Omental fat pad (tissue), 4 donors: ENCODE results near the gene ARIH2. TPM values are rescaled to one million over a fixed set of nuclear protein-coding genes. Genes with fewer than 3 reads are reported as not detected.

Source experiments
- ATAC-seq: fragments of 150-250 bp; one replicate; pipeline ENCODE4 v1.9.1; 2016; ENCODE audit warnings: mild to moderate bottlenecking, moderate library complexity; ENCODE audit not compliant: low FRiP score
- DNase-seq: peaks from one replicate; pipeline ENCODE4 v3.0.0-alpha.2; 2019; ENCODE audit warnings: low spot score
- CTCF ChIP-seq, 3 donors: fragments of 450-650 bp; IDR thresholded peaks; one replicate each; pipeline ENCODE4 v1.5.1; 2016 to 2017; ENCODE audit warnings: antibody characterized with exemption in 3 of 3, mild to moderate bottlenecking in 3 of 3, moderate library complexity in 2 of 3
- small RNA-seq: library from RNA; depleted of rRNA; stranded (forward); fragments of <200 nt; gene quantifications from one replicate; pipeline ENCODE3, GENCODE V24; 2016
- total RNA-seq, 4 donors: library from RNA; depleted of rRNA; stranded (reverse); fragments of >200 nt; gene quantifications; one replicate each; pipeline ENCODE4 v1.1.0, GENCODE V29; 2016

Gene ARIH2
- total RNA-seq, 4 donors from 2014 or later, result 80.4 to 122 (median 97.8) TPM

DNA sequence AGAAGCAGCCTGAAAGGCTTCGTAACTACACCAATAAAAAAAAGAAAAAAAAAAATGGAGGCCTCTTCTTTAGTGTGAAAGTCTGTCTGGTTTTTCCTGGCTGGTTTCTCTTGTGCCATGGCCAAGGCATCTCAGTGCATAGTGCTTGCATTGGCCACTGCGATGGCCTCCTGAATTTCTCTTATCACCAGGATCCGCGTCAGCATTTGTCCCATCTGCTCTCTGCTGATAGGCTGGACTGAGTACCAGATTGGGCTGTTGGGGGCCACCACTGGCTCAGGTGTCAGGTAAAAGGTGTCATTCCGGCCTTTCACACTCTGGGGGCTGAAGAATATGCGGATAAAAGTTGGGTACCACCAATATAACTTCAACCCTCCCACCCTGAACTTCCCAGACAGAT is 111.7 kb downstream of the ARIH2 start:
- ATAC-seq, result no peak
- TF ChIP-seq CTCF (IDR thresholded peaks at IDR 0.05), result no peak
- no peak for DNase-seq

DNA sequence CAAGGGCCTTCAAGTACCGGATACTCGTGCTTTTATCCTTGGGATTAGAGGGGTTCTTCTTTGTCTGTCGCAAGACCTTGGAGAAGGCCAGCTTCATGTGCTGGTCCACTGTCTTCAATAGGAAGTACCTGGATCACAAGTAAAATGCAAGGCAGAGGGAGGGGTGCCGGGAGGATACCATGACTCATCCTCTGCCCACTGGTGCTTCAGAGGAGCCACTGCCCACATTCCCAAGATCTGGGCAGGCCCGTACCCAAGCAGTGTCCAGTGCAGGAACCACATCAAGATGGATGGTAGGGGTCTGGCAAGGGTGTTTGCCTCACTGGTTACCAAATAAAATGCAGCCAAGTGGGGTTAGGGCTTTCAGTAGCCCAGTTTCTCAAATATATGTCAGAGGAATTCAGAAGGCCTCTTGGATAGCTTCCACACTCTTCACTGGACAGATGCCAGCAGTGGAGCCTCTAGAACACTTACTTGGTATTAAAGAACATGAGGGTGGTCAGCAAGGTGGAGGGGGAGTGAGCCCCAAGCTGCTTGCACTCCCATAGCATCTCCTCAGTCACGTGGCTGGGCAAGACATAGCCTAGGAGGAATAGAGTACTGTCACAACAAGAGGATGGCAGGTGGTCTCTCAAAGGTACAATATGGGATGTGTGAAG is 114.1 kb downstream of the ARIH2 start:
- DNase-seq (no peak), ATAC-seq (peak; percentile 75)
- no peak for TF ChIP-seq CTCF (IDR thresholded peaks at IDR 0.05)

GRCh38 chr3:49034650-49035049 is 116.0 kb downstream of the ARIH2 start:
- ATAC-seq (no peak), DNase-seq (no peak)
- no peak for TF ChIP-seq CTCF (IDR thresholded peaks at IDR 0.05)

DNA sequence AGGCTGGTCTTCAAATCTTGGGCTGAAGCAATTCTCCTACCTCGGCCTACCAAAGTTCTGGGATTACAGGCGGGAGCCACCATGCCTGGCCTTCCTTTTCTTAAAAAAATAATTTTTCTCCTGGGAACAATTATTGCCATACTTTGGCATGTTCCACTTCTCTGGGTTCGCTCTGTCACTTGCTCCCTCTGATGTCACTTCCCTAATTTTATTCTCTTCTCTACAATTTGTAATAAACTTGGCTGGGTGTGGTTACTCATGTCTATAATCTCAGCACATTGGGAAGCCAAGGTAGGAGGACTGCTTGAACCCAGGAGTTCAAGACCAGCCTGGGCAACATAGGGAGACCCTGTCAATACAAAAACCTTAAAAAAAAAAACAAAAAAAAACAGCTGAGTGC is 116.6 kb downstream of the ARIH2 start:
- no peak for ATAC-seq
- no peak for DNase-seq
- TF ChIP-seq CTCF (IDR thresholded peaks at IDR 0.05), result no peak

Small RNAs within 50 kb of the gene (small RNA-seq; reads per million reads assigned to genes)
- gene MIR191 (8,862 reads per million, percentile 100 among the genes with 10 or more reads in this experiment), gene MIR425 (25.4 reads per million, percentile 93 among the genes with 10 or more reads in this experiment)

Other genes starting within 250 kb of the ARIH2 start
- gene NCKIPSD, start 232.9 kb upstream of the ARIH2 start, total RNA-seq, result 10 to 100 TPM; 18.9 to 60.2 (median 39.9) TPM
- 10 to 100 TPM; 35.8 to 77.9 (median 73.3) TPM for gene IP6K2, start 201.6 kb upstream of the ARIH2 start, total RNA-seq
- gene PRKAR2A, start 71.0 kb upstream of the ARIH2 start, total RNA-seq, result 10 to 100 TPM; 28.4 to 35.1 (median 32.0) TPM
- 10 to 100 TPM; 34.0 to 57.8 (median 40.6) TPM for gene SLC25A20, start 20.0 kb upstream of the ARIH2 start, total RNA-seq
- gene P4HTM, start 71.4 kb downstream of the ARIH2 start, total RNA-seq, result 10 to 100 TPM; 25.7 to 43.1 (median 28.2) TPM
- 100 to 1,000 TPM in 1 of 4 donors, 10 to 100 TPM in 3; 69.2 to 121 (median 81.5) TPM for gene WDR6, start 88.5 kb downstream of the ARIH2 start, total RNA-seq
- 10 to 100 TPM; 15.3 to 36.9 (median 30.9) TPM for gene DALRD3, start 99.7 kb downstream of the ARIH2 start, total RNA-seq
- 100 to 1,000 TPM; 108 to 175 (median 140) TPM for gene NDUFAF3, start 103.3 kb downstream of the ARIH2 start, total RNA-seq
- 100 to 1,000 TPM; 125 to 149 (median 138) TPM for gene IMPDH2, start 110.6 kb downstream of the ARIH2 start, total RNA-seq
- 10 to 100 TPM; 53.2 to 71.2 (median 61.9) TPM for gene QRICH1, start 175.2 kb downstream of the ARIH2 start, total RNA-seq
- gene QARS1, start 185.9 kb downstream of the ARIH2 start, total RNA-seq, result 100 to 1,000 TPM; 172 to 204 (median 192) TPM
- 10 to 100 TPM; 30.7 to 63.5 (median 45.4) TPM for gene USP19, start 202.0 kb downstream of the ARIH2 start, total RNA-seq
- 100 to 1,000 TPM; 334 to 564 (median 415) TPM for gene LAMB2, start 214.2 kb downstream of the ARIH2 start, total RNA-seq
- 10 to 100 TPM; 20.7 to 29.9 (median 26.8) TPM for gene CCDC71, start 247.5 kb downstream of the ARIH2 start, total RNA-seq